Neuron (in vitro differentiated cells): ENCODE results near the gene DHRS2.

ENCODE experiments used
- H2AFZ ChIP-seq: one replicate; pipeline ENCODE4 v1.6.1; 2013; ENCODE audit warnings: low read depth, mild to moderate bottlenecking, inconsistent platforms, low read length, moderate library complexity
- H3K27me3 ChIP-seq: one replicate; pipeline ENCODE4 v1.6.1; 2013; ENCODE audit warnings: low read length; ENCODE audit not compliant: insufficient read depth
- H3K36me3 ChIP-seq: one replicate; pipeline ENCODE4 v1.6.1; 2013; ENCODE audit warnings: low read length; ENCODE audit not compliant: insufficient read depth
- H3K4me1 ChIP-seq: one replicate; pipeline ENCODE4 v1.6.1; 2013; ENCODE audit warnings: low read length; ENCODE audit not compliant: insufficient read depth
- H3K4me3 ChIP-seq: 2 replicates; pipeline ENCODE4 v1.5.1; 2013; ENCODE audit warnings: mild to moderate bottlenecking, low read length, moderate library complexity
- H3K9me3 ChIP-seq: one replicate; pipeline ENCODE4 v1.6.1; 2013; ENCODE audit warnings: low read length

Gene DHRS2

GRCh38 chr14:23653051-23653450, 16.9 kb downstream of the DHRS2 start:
- H3K4me1 ChIP-seq = no peaks in the 10 kb centered on the region
- H2AFZ ChIP-seq = no peak overlapping the region
- H3K27me3 ChIP-seq = peaks cover 40% of the 10 kb centered on the region
- H3K4me3 ChIP-seq = no peak overlapping the region
- peaks cover 1% of the 10 kb centered on the region for H3K9me3 ChIP-seq
- H3K36me3 ChIP-seq = no peaks in the 10 kb centered on the region

- H3K4me3 ChIP-seq = no peak overlapping the region
- H3K27me3 ChIP-seq = peaks cover 28% of the 10 kb centered on the region
- H3K4me1 ChIP-seq = peaks cover 1% of the 10 kb centered on the region
- no peaks in the 10 kb centered on the region for H3K36me3 ChIP-seq
- peaks cover 1% of the 10 kb centered on the region for H3K9me3 ChIP-seq
- H2AFZ ChIP-seq = no peak overlapping the region
Observed at GRCh38 chr14:23654231-23654630, 18.1 kb downstream of the DHRS2 start.

DNA sequence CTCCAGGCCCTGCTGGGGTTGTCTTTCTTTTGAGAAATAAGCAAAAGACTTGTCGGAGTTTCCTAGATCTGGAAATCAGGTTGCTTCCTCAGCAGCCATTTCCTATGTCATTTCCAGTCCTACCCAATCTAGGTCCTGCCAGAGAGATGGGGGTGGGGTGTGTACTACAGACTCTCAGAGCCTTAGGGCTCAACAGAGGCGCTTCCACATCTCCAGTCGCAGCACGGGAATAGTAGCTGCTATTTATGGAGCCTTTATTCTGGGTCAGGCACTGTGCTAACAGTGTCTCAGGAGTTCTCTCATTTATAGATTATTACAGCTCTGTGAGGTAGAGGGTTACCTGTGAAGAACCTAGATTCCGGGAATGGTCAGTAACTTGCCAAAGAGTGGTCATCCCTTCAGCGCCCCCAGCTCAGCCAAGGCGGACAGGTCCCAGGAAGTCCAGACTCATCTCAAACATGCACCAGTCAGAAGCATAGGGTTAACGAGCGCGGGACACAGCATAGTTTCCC, 21.9 kb downstream of the DHRS2 start:
- no peak overlapping the region for H2AFZ ChIP-seq
- peaks cover 1% of the 10 kb centered on the region for H3K9me3 ChIP-seq
- H3K36me3 ChIP-seq = no peaks in the 10 kb centered on the region
- no peak overlapping the region for H3K4me3 ChIP-seq
- peaks cover 16% of the 10 kb centered on the region for H3K4me1 ChIP-seq
- peaks cover 8% of the 10 kb centered on the region for H3K27me3 ChIP-seq

GRCh38 chr14:23660290-23661226, 24.4 kb downstream of the DHRS2 start:
- Histone ChIP-seq H3K27me3 (no peaks in the 10 kb centered on the region), H2AFZ (no peak overlapping the region), H3K4me3 (no peak overlapping the region), H3K9me3 (peaks cover 1% of the 10 kb centered on the region), H3K4me1 (peaks cover 16% of the 10 kb centered on the region), H3K36me3 (no peaks in the 10 kb centered on the region)

- Histone ChIP-seq H3K4me1 (peaks cover 16% of the 10 kb centered on the region), H3K36me3 (no peaks in the 10 kb centered on the region), H3K4me3 (no peak overlapping the region), H3K27me3 (no peaks in the 10 kb centered on the region), H3K9me3 (peaks cover 1% of the 10 kb centered on the region), H2AFZ (no peak overlapping the region)
Observed at GRCh38 chr14:23661542-23661941, 25.4 kb downstream of the DHRS2 start.

- H3K4me3 ChIP-seq = no peak overlapping the region
- no peaks in the 10 kb centered on the region for H3K9me3 ChIP-seq
- H2AFZ ChIP-seq = no peak overlapping the region
- H3K27me3 ChIP-seq = no peaks in the 10 kb centered on the region
- H3K4me1 ChIP-seq = peaks cover 16% of the 10 kb centered on the region
- H3K36me3 ChIP-seq = no peaks in the 10 kb centered on the region
Observed at GRCh38 chr14:23663127-23663526, 27.0 kb downstream of the DHRS2 start.

DNA sequence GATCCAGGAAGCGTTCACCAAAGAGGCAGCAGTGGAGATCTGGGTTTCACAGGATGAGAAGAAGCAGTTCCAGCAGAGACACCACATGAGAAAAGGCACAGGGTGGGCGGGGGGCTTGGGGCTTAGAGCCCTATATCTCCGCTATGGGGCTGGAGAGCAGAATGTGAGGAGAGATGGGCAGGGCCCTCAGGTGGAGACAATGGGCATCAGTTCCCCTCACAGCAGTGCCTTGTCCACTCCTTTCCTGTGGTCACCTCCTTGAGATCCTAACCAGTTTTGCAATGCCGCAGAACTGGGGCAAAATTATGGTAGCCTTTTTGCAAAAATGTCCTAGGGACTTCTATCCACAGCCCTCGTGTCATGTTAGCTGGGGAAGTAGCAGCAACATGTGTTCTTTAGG, 27.5 kb downstream of the DHRS2 start:
- Histone ChIP-seq H3K4me3 (no peak overlapping the region), H3K36me3 (no peaks in the 10 kb centered on the region), H2AFZ (no peak overlapping the region), H3K4me1 (peaks cover 16% of the 10 kb centered on the region), H3K9me3 (no peaks in the 10 kb centered on the region), H3K27me3 (no peaks in the 10 kb centered on the region)

GRCh38 chr14:23664207-23664885, 28.2 kb downstream of the DHRS2 start:
- H3K4me1 ChIP-seq = peaks cover 14% of the 10 kb centered on the region
- H3K36me3 ChIP-seq = no peaks in the 10 kb centered on the region
- H2AFZ ChIP-seq = no peak overlapping the region
- H3K27me3 ChIP-seq = no peaks in the 10 kb centered on the region
- H3K9me3 ChIP-seq = no peaks in the 10 kb centered on the region
- H3K4me3 ChIP-seq = no peak overlapping the region

GRCh38 chr14:23665302-23666016, 29.3 kb downstream of the DHRS2 start:
- Histone ChIP-seq H3K9me3 (no peaks in the 10 kb centered on the region), H3K4me1 (peaks cover 7% of the 10 kb centered on the region), H3K36me3 (no peaks in the 10 kb centered on the region), H3K4me3 (no peak overlapping the region), H2AFZ (no peak overlapping the region), H3K27me3 (no peaks in the 10 kb centered on the region)

GRCh38 chr14:23667134-23667533, 31.0 kb downstream of the DHRS2 start:
- H3K4me3 ChIP-seq = no peak overlapping the region
- no peaks in the 10 kb centered on the region for H3K9me3 ChIP-seq
- H2AFZ ChIP-seq = no peak overlapping the region
- H3K27me3 ChIP-seq = no peaks in the 10 kb centered on the region
- H3K4me1 ChIP-seq = peaks cover 7% of the 10 kb centered on the region
- H3K36me3 ChIP-seq = no peaks in the 10 kb centered on the region

DNA sequence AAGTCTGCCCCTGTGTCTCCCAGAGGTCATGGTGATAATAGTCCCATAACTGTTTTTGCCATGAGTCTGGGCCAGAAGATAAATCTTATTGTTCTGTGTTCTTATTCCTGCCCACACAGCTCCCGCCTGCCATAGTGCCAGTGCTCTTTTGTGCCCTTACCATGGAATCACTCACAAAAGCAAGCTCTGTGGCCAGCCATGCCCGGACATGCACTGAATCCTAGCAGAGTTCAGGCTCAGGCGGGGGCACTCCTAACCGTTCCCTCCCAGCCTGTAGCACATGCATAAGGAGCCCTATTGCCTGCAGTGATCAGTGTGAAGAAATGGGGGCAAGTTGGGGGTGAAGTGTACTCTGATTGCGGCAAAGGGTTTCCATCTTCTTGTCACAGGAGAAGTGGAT, 33.3 kb downstream of the DHRS2 start:
- Histone ChIP-seq H3K27me3 (peaks cover 2% of the 10 kb centered on the region), H2AFZ (no peak overlapping the region), H3K4me3 (no peak overlapping the region), H3K36me3 (no peaks in the 10 kb centered on the region), H3K4me1 (peaks cover 7% of the 10 kb centered on the region), H3K9me3 (no peaks in the 10 kb centered on the region)

DNA sequence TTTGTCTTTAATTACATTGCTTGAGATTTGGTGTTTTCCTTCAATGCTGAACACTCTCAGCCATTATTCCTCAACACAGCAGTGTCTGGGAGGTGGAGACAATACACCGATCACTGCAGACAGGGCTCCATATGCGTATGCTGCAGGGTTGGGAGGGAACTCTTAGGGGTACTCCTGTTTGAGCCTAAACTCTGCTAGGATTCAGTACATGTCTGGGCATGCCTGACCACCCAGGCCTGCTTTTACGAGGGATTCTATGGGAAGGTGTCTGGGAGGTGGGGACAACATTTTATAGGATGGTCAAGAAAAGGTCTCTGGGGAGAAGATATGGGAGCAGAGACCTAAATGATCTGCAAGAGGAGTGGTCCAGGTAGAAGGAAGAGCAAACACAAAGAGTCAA, 34.3 kb downstream of the DHRS2 start:
- no peaks in the 10 kb centered on the region for H3K9me3 ChIP-seq
- no peaks in the 10 kb centered on the region for H3K36me3 ChIP-seq
- peak overlapping the region; percentile 34 for H2AFZ ChIP-seq
- H3K4me1 ChIP-seq = peaks cover 7% of the 10 kb centered on the region
- no peak overlapping the region for H3K4me3 ChIP-seq
- H3K27me3 ChIP-seq = peaks cover 2% of the 10 kb centered on the region

DNA sequence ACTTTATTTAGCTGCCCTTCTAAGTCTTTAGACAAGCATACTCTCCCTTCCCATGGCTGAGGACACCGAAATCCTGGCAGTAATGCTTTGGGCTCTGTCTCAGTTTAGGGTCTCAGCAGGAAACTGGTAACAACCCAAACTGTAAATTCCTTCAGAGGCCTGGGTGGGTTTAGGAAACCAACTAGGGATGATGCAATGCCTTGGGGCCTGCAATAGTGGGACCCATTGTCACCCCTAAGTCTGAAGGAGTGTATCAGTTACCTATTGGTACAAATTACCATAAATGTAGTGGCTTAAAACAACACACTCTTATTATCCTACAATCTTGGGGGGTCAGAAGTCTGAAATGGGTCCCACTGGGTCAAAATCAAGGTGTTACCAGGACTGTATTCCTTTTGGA, 36.0 kb downstream of the DHRS2 start:
- no peaks in the 10 kb centered on the region for H3K9me3 ChIP-seq
- no peak overlapping the region for H3K4me3 ChIP-seq
- no peak overlapping the region for H2AFZ ChIP-seq
- H3K36me3 ChIP-seq = no peaks in the 10 kb centered on the region
- peaks cover 7% of the 10 kb centered on the region for H3K4me1 ChIP-seq
- H3K27me3 ChIP-seq = peaks cover 5% of the 10 kb centered on the region
